EH (cell line): ENCODE results near the gene ADAR.
A peak's percentile ranks its signal among the peaks of the same experiment; 100 is the strongest.
"Not testable (repeated sequence)": the region's sequence is repeated elsewhere in the genome, so short reads cannot be mapped to it uniquely, and the experiment has no call there.

ENCODE experiments used
- DNase-seq: peaks from one replicate; pipeline ENCODE4 v3.0.0-alpha.2; 2015; ENCODE audit warnings: low read depth

Gene ADAR, protein sequence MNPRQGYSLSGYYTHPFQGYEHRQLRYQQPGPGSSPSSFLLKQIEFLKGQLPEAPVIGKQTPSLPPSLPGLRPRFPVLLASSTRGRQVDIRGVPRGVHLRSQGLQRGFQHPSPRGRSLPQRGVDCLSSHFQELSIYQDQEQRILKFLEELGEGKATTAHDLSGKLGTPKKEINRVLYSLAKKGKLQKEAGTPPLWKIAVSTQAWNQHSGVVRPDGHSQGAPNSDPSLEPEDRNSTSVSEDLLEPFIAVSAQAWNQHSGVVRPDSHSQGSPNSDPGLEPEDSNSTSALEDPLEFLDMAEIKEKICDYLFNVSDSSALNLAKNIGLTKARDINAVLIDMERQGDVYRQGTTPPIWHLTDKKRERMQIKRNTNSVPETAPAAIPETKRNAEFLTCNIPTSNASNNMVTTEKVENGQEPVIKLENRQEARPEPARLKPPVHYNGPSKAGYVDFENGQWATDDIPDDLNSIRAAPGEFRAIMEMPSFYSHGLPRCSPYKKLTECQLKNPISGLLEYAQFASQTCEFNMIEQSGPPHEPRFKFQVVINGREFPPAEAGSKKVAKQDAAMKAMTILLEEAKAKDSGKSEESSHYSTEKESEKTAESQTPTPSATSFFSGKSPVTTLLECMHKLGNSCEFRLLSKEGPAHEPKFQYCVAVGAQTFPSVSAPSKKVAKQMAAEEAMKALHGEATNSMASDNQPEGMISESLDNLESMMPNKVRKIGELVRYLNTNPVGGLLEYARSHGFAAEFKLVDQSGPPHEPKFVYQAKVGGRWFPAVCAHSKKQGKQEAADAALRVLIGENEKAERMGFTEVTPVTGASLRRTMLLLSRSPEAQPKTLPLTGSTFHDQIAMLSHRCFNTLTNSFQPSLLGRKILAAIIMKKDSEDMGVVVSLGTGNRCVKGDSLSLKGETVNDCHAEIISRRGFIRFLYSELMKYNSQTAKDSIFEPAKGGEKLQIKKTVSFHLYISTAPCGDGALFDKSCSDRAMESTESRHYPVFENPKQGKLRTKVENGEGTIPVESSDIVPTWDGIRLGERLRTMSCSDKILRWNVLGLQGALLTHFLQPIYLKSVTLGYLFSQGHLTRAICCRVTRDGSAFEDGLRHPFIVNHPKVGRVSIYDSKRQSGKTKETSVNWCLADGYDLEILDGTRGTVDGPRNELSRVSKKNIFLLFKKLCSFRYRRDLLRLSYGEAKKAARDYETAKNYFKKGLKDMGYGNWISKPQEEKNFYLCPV

DNA sequence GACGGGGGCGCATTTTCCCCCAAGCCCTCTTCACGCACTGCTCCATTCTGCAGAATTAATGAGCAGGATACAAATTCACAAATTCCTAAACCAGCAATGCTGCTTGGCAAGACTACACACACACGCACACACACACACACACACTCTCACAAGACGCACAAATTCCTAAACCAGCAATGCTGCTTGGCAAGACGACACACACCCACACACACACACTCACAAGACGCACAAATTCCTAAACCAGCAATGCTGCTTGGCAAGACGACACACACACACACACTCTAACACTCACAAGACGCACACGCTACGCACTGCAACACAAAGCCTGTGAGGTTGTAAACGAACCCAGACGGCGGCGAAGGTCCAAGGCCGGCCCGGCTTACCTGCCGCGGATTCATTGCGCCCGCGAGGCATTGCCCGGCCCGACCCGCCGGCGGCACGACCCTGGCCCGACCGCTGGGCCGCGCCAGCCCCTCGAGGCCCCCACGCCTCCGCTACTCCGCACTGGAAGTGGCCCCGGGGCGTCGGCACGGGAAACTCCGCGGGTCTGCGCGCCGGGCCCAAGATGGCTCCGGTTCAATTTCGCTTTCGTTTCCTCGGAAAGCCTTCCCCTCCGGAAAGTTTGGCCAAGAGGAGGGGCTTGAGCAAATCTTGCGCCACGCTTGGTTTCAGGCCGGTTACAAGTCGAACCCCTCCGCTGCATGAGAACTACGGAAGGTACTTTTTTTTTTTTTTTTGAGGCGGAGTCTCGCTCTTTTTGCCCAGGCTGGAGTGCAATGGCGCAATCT lies at the start of gene ADAR:
Gene ADAR, minus strand, starts transcription at position 578 of the 788 bp plus-strand sequence. Its CDS starts 180 bp downstream, at position 398.
- peak; percentile 97 for DNase-seq

- DNase-seq, result no peak
Measured at GRCh38 chr1:154657556-154657955, 49.6 kb upstream of the ADAR start.

GRCh38 chr1:154652893-154653292 lies 44.9 kb upstream of the ADAR start:
- no peak for DNase-seq

DNA sequence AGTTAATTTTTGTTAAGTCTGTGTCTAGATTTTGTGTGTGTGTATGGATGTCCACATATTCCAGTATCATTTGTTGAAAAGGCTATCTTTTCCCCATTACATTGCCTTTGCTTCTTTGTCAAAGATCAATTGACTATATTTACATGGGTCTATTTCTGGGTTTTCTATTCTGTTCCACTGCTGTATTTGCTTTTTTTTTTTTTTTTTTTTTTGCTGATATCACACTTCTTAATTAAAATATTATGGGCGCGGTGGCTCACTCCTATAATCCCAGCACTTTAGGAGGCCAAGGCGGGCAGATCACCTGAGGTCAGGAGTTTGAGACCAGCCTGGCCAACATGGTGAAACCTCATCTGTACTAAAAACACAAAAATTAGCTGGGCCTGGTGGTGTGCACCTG lies 36.7 kb upstream of the ADAR start:
- not testable (repeated sequence) for DNase-seq

DNA sequence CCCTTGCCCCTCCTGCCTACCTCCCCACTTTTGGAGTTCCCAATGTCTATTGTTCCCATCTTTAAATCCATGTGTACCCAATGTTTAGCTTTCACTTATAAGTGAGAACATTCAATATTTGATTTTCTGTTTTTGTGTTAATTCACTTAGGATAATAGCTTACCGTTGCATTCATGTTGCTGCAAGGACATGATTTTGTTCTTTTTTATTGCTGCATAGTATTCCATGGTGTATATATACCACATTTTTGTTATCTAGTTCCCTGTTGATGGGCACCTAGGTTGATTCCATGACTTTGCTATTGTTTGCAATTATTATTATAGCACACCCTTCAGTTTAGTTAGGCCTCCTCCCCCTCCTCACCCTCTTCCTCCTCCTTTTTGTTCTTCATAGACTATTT lies 33.5 kb upstream of the ADAR start:
- DNase-seq, result no peak

DNA sequence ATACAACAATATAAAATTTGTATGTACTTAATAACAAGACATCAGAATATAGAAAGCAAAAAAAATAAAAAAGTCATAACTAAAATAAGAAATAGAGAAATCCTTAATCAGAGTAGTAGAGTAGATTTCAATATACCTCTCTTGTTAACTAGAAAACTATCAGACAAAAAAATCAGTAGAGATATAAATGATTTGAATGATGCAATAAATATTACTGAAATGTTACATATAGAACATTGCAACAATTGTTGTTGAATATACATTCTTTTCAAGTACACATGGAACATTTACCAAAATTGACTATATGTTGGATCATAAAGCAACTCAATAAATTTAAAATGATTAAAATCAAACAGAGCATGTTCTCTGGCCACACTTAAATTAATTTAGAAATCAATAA lies 31.9 kb upstream of the ADAR start:
- no peak for DNase-seq

GRCh38 chr1:154635171-154635570 lies 27.2 kb upstream of the ADAR start:
- DNase-seq, result no peak

GRCh38 chr1:154629675-154630073 lies 21.7 kb upstream of the ADAR start:
- DNase-seq, result no peak

DNA sequence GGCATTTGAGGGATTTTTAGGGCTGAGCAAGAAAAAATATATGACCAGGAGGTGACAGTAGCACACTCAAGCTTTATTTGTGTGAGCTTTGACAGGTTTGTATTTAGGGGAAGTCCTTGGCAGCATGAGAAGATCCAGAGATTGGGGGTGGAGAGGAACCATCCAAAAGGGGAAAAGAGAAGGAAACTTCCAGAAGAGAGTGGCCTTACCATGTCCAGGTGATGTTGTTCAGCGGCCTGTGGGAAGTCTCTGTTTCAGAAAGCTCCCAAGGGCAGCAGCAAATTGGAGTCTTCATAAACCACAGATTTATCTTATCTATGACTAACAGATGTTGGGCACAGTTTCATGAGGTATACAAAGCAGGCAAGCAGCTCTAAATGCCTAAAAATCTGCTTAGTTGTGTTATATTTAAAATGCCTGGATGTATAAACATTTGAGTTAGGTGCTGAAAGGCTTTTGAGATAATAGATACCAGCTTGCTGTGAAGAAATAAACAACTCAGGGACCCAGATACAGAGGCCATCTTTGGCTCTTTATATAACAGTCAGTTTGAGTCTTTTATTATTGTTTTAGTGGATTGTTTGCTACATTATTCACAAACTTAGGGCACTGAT lies 21.2 kb upstream of the ADAR start:
- DNase-seq, result peak; percentile 3

- DNase-seq, result no peak
Measured at GRCh38 chr1:154628121-154628405, 20.1 kb upstream of the ADAR start.

DNA sequence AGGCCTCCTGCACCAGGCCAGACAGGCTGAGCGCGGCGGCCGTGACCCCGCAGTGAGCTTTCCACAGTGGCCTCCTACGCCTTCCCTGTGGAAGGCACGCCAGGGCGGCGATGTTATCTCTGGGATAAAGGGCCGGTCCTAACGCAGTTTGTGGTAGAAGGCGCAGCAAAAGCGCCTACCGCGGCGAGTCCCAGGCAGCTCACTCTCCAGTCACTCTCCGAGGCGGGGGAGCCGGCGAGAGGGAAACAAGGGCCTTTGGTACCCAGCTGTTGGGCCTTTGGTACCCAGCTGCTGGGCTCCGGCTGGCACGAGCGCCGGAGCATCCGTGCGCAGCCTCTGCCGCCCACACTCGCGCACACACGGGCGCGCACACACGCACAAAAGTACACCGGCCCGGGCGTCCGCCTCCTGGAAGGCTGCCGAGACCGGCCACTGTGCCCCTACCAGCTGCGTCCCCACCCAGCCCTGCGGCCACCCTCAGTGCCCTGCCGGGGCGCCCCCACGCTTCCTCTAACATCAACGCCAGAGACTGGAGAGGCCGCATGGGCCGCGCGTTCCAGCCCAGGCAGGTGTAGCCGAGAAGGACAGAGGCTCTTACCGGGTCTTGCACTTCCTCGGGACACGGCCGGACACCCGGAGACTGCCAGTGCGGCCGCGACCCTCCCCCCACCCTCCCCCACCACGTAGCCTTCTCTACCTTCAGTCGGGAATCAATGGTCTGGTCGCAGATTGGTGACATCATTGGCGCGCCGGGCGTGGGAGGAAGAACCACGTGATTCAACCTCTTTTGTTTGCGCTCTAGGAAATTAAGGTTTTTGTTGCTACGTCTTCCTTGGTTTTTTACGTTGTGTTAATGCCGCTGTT lies 19.5 kb upstream of the ADAR start:
- DNase-seq, result peak; percentile 87

DNA sequence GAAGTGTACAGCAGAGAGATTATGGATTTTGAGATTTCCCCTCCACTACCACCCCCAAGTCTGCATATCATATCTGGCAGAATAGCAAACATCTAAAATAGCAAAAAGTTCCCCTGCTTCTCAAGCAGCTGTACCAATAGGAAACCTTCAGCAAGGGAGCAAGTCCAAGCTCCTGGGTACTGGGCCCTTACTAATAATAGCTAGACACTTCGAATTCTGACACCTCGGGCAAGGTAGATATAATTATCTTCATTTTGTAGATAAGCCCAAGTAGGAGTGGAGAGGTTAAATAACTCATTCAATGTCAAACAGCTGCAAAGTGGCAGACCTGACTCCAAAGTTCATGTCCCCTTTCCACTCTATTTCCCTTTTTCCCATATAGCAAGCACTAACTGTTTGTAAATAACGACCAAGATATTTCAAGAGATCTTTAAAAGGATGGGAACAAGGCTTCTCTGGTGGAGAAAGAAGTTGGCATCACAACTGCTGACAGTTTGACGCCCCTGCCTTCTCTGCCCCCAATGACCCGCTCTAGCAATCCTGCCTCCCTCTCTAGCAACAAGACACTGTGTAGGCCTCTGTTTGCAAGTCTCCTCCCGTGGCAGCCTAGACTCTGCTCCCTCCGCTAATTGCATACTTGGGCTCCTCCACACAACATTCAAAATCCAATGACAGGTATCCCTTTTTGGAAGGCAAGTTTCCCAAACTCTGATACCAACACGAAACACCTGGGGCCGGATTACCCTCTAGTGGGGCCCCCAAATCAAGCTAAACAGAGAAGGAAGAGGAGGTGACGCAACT lies 18.7 kb upstream of the ADAR start:
- no peak for DNase-seq

DNA sequence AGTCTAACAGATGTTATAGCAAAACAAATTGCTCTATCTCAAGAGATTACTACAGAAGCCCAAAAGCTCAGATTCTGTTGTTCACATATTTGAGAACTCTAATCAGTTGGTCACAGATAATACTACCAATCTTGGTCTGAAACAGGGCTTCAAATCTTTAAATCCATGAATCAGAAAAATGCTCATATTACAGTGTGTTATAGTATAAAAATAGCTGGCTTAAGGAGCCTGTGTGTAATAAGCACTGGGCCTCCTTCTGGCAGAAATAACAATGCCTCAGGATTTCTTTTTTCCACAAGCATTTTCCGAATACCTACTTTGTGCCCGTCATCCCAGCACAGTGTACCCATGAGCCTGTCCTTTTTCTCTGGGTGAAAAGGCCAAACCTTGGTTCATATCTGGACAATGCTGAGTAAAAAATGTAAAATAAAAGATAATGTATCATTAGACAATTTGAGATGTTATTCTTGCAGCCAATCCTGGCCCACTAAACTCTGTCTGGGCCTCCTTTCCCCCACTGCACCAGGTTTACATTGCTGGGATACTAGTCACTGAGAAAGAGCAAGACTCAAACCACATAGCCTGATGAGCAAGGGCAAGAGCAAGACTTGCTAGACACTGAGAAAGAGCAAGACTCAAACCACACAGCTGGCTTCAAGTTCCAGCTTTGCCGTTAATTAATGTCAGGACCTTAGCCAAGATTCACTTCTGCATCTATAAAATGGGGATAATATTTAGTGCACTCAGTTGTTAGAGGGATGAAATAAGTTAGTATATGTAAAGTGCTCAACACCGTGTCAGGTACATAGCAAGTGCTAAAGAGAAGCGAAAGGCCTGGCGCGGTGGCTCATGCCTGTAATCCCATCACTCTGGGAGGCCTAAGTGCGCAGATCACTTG lies 17.0 kb upstream of the ADAR start:
- DNase-seq, result peak; percentile 83

DNA sequence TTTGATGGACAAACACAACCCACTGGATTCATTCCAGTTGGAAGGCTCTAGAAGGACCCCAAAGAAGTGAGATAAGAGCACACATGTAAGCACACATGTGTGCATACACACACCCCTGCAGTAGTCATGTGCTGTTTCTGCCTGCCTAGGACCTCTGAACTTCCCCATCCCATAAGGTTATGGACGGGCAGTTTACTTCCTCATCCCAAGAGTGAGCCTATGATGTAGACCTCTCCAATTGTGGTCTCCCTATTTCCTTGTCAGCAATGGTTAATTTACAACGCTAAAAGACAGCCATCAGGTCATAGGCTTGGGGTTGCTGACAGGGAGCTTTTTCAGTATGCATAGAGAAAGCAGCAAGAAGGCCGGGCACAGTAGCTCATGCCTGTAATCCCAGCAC lies 15.4 kb upstream of the ADAR start:
- no peak for DNase-seq

- no peak for DNase-seq
Measured at GRCh38 chr1:154622503-154623039, 14.6 kb upstream of the ADAR start.

DNA sequence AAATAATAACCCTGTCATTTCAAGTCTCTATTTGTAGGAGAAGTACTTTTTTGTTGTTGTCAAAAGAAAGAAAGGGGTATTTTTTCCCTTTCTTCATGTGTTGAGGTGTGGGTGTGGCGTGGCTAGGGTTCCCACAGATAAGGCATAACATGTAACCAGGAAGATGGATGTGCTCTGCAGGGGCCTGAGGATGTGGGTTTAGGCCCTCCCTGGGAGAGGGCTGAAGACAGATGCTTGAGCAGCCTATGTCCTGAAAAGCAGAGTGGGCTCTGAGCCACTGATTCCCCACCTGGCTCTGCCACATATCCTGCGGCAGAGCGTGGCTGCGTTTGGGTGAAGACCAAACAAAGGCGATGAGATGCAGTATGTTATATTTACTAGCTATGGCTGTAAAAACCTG lies 13.9 kb upstream of the ADAR start:
- no peak for DNase-seq

DNA sequence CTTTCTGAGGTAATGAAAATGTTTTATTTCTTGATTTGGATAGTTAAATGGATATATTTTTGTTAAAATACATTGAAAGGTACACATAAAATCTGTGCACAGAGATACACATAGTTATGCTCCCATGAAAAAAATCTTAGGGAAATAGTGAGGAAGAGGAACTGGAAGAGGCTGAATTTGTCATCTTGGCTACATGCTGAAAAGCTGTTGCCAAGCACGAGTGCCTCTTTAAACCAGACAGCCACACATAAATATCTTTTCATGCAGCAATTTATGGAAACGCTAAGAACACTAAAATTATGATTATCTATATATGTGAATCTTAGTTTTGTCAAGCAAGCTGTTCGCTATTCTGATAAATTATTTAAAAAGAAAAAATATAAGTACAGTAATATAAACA lies 12.8 kb upstream of the ADAR start:
- no peak for DNase-seq
